Measurements from ENCODE around the gene PNPT1.

GRCh38 chr2:55668956-55669355, 24.7 kb downstream of the PNPT1 start:
- TF ChIP-seq CTCF (IDR thresholded peaks at IDR 0.05) (no peak), POLR2A (IDR thresholded peaks at IDR 0.05) (no peak)

Data from adrenal gland (tissue), 5 donors.